Activated CD8-positive, alpha-beta T cell treated with anti-CD3 and anti-CD28 coated beads, Interleukin-2, amount 10 ng/mL, durations not matched to agents 7 days and 5 days (primary cell): Measurements from ENCODE around the gene OSBPL7. TPM values are rescaled to one million over a fixed set of nuclear protein-coding genes. Genes with fewer than 3 reads are reported as not detected.
A peak's percentile ranks its signal among the peaks of the same experiment; 100 is the strongest.

ENCODE experiments used
- ATAC-seq: fragments of 150-1000 bp; cut with Tn5 transposase; one replicate; pipeline ENCODE4 v1.10.0; 2021; ENCODE audit warnings: moderate library complexity
- CTCF ChIA-PET: fragments of 350-600 bp; sonication (Branson Sonifier 250); formaldehyde crosslinking; loops from one replicate; lab custom pipeline; 2021; ENCODE audit warnings: antibody characterized with exemption; lab: Charles Lee
- POLR2A ChIA-PET: fragments of 350-600 bp; sonication (Branson Sonifier 250); formaldehyde crosslinking; loops from one replicate; lab custom pipeline; 2021; ENCODE audit warnings: antibody characterized with exemption; lab: Charles Lee
- DNase-seq: peaks from one replicate; pipeline ENCODE4 v3.0.0-alpha.2; 2020
- H3K27ac Mint-ChIP-seq: one replicate; pipeline ENCODE4 v1.8.0; 2021; ENCODE audit warnings: mild to moderate bottlenecking, mixed read lengths
- H3K27me3 Mint-ChIP-seq: one replicate; pipeline ENCODE4 v1.8.0; 2021; ENCODE audit warnings: low read depth, mixed read lengths
- H3K36me3 Mint-ChIP-seq: one replicate; pipeline ENCODE4 v1.8.0; 2021; ENCODE audit warnings: low read depth, mixed read lengths
- H3K4me1 Mint-ChIP-seq: one replicate; pipeline ENCODE4 v1.8.0; 2021; ENCODE audit warnings: low read depth, mixed read lengths
- H3K4me3 Mint-ChIP-seq: one replicate; pipeline ENCODE4 v1.8.0; 2021; ENCODE audit warnings: mild to moderate bottlenecking, mixed read lengths
- H3K9me3 Mint-ChIP-seq: one replicate; pipeline ENCODE4 v1.8.0; 2022; ENCODE audit warnings: mixed read lengths; ENCODE audit not compliant: insufficient read depth
- total RNA-seq, 2 experiments: library from RNA; stranded (reverse); gene quantifications; one replicate each; pipeline ENCODE4 v1.2.3, GENCODE V29; 2021

OSBPL7 gene
- total RNA-seq, 2 experiments from 2014 or later: 33.0 to 33.6 TPM

- no peak for ATAC-seq
- Mint-ChIP-seq H3K27ac (no peak overlapping the region), H3K4me1 (peaks cover 5% of the 10 kb centered on the region), H3K27me3 (no peaks in the 10 kb centered on the region), H3K36me3 (peaks cover 47% of the 10 kb centered on the region), H3K4me3 (no peak overlapping the region), H3K9me3 (no peaks in the 10 kb centered on the region)
- ChIA-PET POLR2A (no interaction called here), CTCF (no interaction called here)
- no peak for DNase-seq
Observed at GRCh38 chr17:47813512-47814031, 8.0 kb downstream of the OSBPL7 start.

GRCh38 chr17:47813077-47813476 lies 8.5 kb downstream of the OSBPL7 start:
- ATAC-seq: no peak
- H3K27me3 Mint-ChIP-seq: no peaks in the 10 kb centered on the region
- DNase-seq: no peak
- no peak overlapping the region for H3K27ac Mint-ChIP-seq
- H3K4me3 Mint-ChIP-seq: no peak overlapping the region
- peaks cover 49% of the 10 kb centered on the region for H3K36me3 Mint-ChIP-seq
- CTCF ChIA-PET: no interaction called here
- H3K9me3 Mint-ChIP-seq: no peaks in the 10 kb centered on the region
- POLR2A ChIA-PET: interaction anchor here (0.6 kb wide), 1 partner anchor 110 kb away, joined by 3 read pairs; no protein-coding TSS in a partner anchor
- peaks cover 5% of the 10 kb centered on the region for H3K4me1 Mint-ChIP-seq

- Mint-ChIP-seq H3K27me3 (no peaks in the 10 kb centered on the region), H3K27ac (peak overlapping the region; percentile 17), H3K36me3 (peaks cover 50% of the 10 kb centered on the region), H3K9me3 (no peaks in the 10 kb centered on the region), H3K4me1 (peaks cover 5% of the 10 kb centered on the region), H3K4me3 (no peak overlapping the region)
- ChIA-PET CTCF (no interaction called here), POLR2A (interaction anchor here (0.6 kb wide), 1 partner anchor 109 kb away, joined by 3 read pairs; no protein-coding TSS in a partner anchor)
- DNase-seq (no peak), ATAC-seq (no peak)
Observed at GRCh38 chr17:47812146-47812920, 9.3 kb downstream of the OSBPL7 start.

GRCh38 chr17:47811709-47812108 lies 9.9 kb downstream of the OSBPL7 start:
- no peak overlapping the region for H3K27ac Mint-ChIP-seq
- POLR2A ChIA-PET: no interaction called here
- peaks cover 51% of the 10 kb centered on the region for H3K36me3 Mint-ChIP-seq
- peaks cover 5% of the 10 kb centered on the region for H3K4me1 Mint-ChIP-seq
- no peaks in the 10 kb centered on the region for H3K27me3 Mint-ChIP-seq
- ATAC-seq (no peak), DNase-seq (no peak)
- CTCF ChIA-PET: no interaction called here
- no peak overlapping the region for H3K4me3 Mint-ChIP-seq
- no peaks in the 10 kb centered on the region for H3K9me3 Mint-ChIP-seq

GRCh38 chr17:47810901-47811635 lies 10.5 kb downstream of the OSBPL7 start:
- no peak for DNase-seq
- ChIA-PET CTCF (interaction anchor here (1.1 kb wide), 1 partner anchor 21 kb away, joined by 3 read pairs; no protein-coding TSS in a partner anchor), POLR2A (interaction anchor here (1.4 kb wide), 1 partner anchor 11 kb away, joined by 4 read pairs; the partner anchor contains the start of gene OSBPL7)
- Mint-ChIP-seq H3K27ac (no peak overlapping the region), H3K27me3 (no peaks in the 10 kb centered on the region), H3K36me3 (peaks cover 51% of the 10 kb centered on the region), H3K4me1 (peaks cover 5% of the 10 kb centered on the region), H3K9me3 (no peaks in the 10 kb centered on the region), H3K4me3 (no peak overlapping the region)
- no peak for ATAC-seq

GRCh38 chr17:47810200-47810821 lies 11.3 kb downstream of the OSBPL7 start:
- ATAC-seq (peak; percentile 32), DNase-seq (no peak)
- H3K27me3 Mint-ChIP-seq: no peaks in the 10 kb centered on the region
- ChIA-PET POLR2A (interaction anchor here (1.4 kb wide), 1 partner anchor 11 kb away, joined by 4 read pairs; the partner anchor contains the start of gene OSBPL7), CTCF (interaction anchor here (0.7 to 1.1 kb wide), 3 partner anchors 11 to 111 kb away, joined by 3 read pairs; partner anchors contain the start of gene OSBPL7)
- peaks cover 5% of the 10 kb centered on the region for H3K4me1 Mint-ChIP-seq
- peaks cover 45% of the 10 kb centered on the region for H3K36me3 Mint-ChIP-seq
- no peak overlapping the region for H3K4me3 Mint-ChIP-seq
- no peak overlapping the region for H3K27ac Mint-ChIP-seq
- no peaks in the 10 kb centered on the region for H3K9me3 Mint-ChIP-seq

- ATAC-seq (no peak), DNase-seq (no peak)
- Mint-ChIP-seq H3K36me3 (peaks cover 40% of the 10 kb centered on the region), H3K9me3 (no peaks in the 10 kb centered on the region), H3K4me1 (peaks cover 5% of the 10 kb centered on the region), H3K4me3 (no peak overlapping the region), H3K27me3 (peaks cover 2% of the 10 kb centered on the region), H3K27ac (no peak overlapping the region)
- POLR2A ChIA-PET: interaction anchor here (1.0 kb wide), 1 partner anchor 145 kb away, joined by 3 read pairs; no protein-coding TSS in a partner anchor
- CTCF ChIA-PET: no interaction called here
Observed at GRCh38 chr17:47808830-47809480, 12.6 kb downstream of the OSBPL7 start.

GRCh38 chr17:47808036-47808829 lies 13.4 kb downstream of the OSBPL7 start:
- Mint-ChIP-seq H3K4me1 (peaks cover 5% of the 10 kb centered on the region), H3K9me3 (no peaks in the 10 kb centered on the region), H3K4me3 (no peak overlapping the region), H3K27ac (peak overlapping the region; percentile 59), H3K36me3 (peaks cover 40% of the 10 kb centered on the region), H3K27me3 (peaks cover 2% of the 10 kb centered on the region)
- ATAC-seq: no peak
- ChIA-PET POLR2A (interaction anchor here (1.0 kb wide), 1 partner anchor 145 kb away, joined by 3 read pairs; no protein-coding TSS in a partner anchor), CTCF (no interaction called here)
- DNase-seq: no peak

GRCh38 chr17:47807421-47807820 lies 14.2 kb downstream of the OSBPL7 start:
- CTCF ChIA-PET: no interaction called here
- Mint-ChIP-seq H3K27ac (no peak overlapping the region), H3K36me3 (peaks cover 36% of the 10 kb centered on the region)

GRCh38 chr17:47806913-47807255 lies 14.7 kb downstream of the OSBPL7 start:
- Mint-ChIP-seq H3K4me3 (no peak overlapping the region), H3K36me3 (peaks cover 32% of the 10 kb centered on the region), H3K4me1 (peaks cover 5% of the 10 kb centered on the region), H3K27ac (no peak overlapping the region), H3K9me3 (no peaks in the 10 kb centered on the region), H3K27me3 (peaks cover 2% of the 10 kb centered on the region)
- ChIA-PET CTCF (no interaction called here), POLR2A (no interaction called here)
- DNase-seq: no peak
- ATAC-seq: no peak

More at GRCh38 chr17:47807421-47807820, 14.2 kb downstream of the OSBPL7 start:
- H3K4me1 Mint-ChIP-seq: peaks cover 5% of the 10 kb centered on the region
- DNase-seq (no peak), ATAC-seq (no peak)
- H3K4me3 Mint-ChIP-seq: no peak overlapping the region
- H3K9me3 Mint-ChIP-seq: no peaks in the 10 kb centered on the region
- POLR2A ChIA-PET: no interaction called here
- H3K27me3 Mint-ChIP-seq: peaks cover 2% of the 10 kb centered on the region
